Hematopoietic multipotent progenitor cell treated with erythropoietin and hydrocortisone succinate and interleukin-3 and kit ligand, for 17 days (in vitro differentiated cells): Measurements from ENCODE around the gene TLX1.

Experiments
- DNase-seq: peaks from one replicate; pipeline ENCODE4 v3.0.0-alpha.2; 2015; ENCODE audit warnings: low spot score

Gene TLX1

DNA sequence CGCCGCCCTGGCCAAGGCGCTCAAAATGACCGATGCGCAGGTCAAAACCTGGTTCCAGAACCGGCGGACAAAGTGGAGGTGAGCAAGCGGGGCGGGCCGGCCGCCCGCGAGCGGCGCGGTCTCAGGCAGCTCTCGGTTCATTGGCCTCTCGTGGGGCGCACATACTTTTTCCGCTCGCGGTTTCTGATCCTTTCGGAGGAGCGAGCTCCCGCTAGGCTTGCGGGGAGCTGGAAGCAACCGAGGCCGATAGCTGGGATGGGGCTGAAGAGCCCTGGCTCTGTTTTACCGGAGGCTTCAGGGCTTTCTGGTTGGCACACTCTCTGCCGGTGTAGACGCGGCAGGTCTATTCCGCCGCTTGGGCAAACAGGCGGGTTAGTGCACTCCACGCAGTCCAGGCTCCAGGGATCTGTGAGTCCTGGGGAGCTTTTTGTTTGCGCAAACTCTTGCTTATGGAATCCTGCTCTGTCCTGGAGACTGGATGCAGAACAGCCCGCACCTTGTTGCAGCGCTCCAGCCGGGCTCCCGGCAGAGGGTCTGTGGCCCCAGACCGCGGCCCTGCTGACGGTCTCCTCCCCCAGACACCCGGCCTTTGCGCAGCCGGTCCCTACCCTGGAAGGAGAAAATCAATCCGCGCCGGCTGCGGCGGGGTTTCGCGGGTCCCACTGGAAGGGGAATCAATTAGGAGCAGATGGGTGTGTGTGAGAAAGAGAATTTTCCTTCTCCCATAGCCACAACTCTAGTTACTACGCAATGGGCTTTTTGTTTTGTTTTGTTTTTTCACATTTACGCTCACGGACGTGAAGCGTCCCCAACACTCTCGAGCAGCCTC is 3.4 kb downstream of the TLX1 start:
- DNase-seq = no peak

DNA sequence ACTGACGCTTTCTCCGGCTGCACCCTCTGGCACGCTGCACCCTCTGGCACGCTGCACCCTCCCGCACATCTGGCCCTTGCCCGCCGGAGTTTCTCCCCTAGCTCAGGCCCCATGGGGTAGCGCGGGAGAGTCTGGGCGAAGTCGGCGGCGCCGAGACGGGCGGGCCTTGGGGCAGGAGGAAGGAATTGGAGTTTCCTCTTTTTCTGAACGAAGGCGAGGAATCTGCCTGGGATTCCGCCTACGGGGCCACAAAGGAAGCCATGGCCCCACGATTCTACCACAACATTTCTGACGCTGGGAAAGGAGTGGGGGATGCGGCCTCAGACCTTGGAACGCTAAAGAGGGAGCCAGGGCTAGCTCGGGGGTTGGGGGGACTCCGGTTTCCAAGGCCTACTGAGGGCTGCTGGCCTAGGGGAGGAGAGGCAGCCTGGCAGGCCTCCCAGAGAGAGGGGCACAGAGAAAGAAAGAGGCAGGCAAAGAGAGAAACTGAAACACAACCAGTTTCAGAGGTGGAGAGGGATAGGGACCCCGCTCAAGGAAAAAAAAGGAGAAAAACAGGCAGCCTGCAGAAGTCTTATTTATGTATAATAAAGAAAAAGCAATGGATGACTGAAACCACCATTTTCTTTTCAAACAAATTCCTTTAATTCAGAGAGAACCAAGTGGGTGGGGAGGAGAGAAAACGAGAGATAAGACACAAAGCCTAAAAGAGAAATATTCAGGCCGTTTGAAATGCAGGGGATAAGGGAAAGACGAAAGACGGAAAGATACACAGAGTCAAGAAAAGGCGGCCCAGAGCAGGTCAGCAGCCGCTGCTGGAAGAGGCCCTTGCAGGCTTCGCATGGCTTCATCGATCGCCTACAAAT is 4.3 kb downstream of the TLX1 start:
- no peak for DNase-seq

DNA sequence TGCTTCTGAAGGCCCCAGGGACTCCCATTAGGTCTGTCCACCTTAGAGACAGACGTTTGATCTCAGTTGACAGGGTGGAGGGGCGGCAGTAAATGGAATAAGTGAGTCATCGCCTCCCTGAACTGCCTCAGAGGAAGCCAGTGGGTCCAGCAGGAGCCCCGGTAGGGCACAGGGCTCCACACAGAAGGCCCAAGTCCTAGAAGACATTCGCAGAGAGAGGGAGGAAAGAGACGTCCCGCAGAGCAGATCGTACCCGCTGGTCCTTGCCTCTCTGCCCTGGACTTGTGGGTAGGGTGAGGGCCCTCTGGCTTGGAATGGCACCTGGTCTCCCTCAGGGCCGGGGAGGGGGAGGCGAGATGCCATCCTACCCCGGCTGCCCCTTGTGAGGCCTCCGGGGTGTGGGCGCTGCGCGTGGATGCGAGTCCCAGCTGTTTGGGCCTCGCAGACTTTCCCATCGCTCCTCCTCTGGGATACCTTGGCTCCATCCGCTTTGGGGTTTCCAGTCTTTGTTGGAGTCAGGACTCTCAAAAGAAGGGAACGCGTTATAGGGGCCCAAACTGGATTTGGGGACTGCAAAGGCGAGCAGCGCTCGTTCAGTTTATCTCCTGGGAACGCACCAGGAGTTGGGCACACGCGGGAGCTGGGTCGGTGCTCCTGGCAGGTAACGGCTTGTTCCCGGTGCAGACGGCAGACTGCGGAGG is 5.1 kb downstream of the TLX1 start:
- no peak for DNase-seq

DNA sequence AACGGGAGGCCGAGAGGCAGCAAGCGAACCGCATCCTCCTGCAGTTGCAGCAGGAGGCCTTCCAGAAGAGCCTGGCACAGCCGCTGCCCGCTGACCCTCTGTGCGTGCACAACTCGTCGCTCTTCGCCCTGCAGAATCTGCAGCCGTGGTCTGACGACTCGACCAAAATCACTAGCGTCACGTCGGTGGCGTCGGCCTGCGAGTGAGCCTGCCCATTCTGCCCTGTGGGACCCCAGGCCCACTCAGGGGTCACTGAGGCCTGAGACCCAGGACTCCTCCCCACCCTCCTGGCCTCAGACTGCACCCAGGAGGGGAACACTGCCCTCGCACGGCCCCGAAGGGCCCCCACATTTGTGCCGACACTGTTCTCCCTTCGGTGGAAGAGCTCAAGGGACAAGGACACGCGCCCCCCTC is 5.6 kb downstream of the TLX1 start:
- no peak for DNase-seq

DNA sequence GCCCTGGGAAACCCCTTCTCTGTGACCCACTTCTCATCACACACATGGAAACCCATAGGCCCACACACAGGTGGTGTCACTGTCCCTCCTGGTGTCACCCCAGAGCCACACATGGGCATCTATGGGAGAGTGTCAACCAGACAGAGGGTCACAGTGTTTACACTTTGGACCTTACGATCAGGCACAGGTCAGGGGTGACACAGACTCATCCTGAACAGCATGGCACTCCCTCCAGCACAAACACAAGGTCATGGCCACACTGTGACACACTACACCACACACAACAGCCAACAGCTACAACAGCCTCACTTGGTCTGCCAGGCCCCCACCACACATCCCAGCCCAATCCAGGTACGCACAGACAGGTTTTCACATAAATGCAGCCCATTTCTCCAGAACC is 6.2 kb downstream of the TLX1 start:
- DNase-seq = no peak

DNA sequence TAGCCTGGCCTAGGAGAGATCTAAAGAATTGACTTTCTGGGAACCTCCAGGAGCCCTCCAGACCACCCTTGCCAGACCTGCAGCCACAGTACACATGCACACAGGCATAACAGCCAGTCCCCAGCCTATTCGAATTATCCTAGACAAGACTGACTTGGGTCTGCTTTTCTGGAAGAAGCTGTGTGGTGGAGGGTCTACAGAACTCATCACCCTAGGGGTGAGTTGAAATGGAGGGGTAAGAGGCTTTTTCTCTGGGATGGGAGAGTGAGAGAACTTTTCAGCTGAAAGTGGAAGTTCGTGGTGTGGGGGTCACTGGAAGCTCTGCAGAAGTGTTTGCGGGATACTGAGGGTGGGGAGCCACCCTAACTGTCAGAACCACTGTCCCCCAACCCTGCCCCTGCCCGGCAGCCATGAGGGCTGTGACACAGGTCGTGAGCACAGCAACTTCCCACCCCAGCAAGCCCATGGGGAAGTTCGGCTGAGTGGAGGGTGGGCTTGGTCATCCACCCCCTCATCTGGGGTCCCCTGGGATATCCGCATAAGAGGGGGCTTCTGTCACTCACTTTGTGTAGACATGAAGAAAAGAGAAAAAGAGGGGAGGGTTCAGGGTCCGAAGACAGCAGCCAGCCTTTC is 7.8 kb downstream of the TLX1 start:
- DNase-seq = no peak

DNA sequence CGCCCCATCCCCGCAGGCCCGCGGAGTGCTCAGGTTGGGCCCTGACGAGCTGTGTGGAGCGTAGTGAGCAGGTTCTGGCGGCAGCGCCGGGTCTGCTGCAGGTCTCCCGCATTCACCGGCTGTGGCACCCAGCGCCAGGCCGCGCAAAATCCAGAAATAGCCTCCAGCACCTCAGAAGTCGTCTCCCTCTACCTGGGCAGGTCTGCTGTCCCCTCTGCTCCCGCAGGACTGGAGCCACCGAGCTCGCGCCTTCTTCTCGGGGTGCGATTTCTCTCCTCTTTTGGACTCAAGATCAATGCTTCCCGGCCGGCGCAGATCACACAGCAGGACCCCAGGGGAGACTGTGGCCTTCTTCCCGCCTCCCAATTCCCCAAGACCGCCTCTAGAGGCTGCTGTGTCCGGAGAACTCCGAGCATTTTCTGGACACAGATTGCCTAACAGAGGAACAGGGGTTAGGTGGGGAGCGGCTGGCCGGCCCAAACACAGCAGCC is 8.4 kb downstream of the TLX1 start:
- DNase-seq = no peak

DNA sequence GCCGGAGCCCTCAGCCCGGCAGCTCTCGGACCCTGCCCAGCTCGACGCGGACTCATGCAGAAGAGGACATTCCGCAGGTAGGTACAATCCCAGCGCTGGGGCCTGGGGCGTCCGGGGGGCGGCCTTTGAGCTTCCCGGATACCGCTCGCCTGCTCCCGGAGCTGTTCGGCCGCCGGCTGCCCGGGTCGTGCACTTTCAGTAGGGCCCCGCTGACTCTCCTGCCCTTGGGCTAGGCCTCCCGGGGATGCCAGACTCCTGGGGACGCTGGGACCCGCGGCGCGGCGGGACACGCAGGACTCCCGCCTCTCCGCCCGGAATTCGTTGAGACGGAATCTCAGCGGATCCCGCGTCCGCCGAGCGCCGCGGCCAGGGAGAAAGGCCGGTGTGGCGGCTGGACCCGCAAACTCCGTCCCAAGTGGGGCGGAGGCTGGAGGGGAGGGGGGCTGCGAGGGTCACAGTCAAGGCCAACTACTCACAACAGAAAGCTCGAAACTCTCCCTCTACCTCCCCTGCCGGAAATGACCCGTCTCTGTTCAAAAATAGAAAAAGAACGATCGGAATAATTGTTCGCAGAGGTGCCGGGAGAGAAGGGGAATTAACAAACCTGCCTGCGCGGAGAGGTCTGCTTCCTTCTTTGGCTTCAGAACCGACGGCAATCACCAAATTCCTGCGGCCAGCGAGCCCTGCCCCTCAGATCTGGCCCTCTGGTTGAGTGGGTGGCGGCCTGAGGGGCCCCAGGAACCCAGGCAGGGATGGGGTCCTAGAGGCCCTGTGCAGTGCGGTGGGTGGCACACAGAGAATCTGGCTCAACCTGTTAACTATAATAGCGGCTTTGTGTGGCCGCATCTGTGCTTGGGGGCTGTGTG is 9.2 kb downstream of the TLX1 start:
- DNase-seq = no peak

DNA sequence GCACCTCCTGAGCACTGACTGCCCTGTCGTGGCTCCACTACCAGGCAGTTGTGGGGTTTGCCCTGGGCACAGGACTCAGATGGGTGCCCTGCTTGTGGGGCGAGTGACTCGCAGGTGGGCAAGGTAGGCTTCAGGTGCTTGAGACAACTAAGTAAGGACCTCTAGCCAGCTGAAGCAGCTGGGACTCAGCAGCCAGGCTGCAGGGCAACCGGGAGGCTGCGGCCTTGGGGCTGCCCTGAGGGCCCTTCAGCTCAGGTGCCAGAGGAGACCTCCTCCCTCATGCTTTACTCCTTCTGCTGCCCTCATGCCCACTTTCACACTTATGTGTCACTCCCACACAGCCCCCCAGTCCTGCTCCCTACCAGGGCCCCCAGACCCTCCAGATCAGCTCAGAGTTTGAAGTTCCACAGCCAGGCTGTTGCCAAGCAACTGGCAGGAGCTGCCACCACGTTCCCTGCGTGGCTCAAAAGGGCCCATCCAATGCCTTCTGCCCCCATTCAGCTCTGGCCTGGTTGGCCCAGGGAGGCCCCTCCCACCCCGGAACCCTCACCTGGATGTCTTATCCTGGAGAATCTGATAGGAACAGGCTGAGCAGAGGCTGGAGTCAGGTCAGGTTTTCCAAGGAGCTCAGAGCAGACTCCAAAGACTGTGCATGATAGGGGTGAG is 10.0 kb downstream of the TLX1 start:
- no peak for DNase-seq

DNA sequence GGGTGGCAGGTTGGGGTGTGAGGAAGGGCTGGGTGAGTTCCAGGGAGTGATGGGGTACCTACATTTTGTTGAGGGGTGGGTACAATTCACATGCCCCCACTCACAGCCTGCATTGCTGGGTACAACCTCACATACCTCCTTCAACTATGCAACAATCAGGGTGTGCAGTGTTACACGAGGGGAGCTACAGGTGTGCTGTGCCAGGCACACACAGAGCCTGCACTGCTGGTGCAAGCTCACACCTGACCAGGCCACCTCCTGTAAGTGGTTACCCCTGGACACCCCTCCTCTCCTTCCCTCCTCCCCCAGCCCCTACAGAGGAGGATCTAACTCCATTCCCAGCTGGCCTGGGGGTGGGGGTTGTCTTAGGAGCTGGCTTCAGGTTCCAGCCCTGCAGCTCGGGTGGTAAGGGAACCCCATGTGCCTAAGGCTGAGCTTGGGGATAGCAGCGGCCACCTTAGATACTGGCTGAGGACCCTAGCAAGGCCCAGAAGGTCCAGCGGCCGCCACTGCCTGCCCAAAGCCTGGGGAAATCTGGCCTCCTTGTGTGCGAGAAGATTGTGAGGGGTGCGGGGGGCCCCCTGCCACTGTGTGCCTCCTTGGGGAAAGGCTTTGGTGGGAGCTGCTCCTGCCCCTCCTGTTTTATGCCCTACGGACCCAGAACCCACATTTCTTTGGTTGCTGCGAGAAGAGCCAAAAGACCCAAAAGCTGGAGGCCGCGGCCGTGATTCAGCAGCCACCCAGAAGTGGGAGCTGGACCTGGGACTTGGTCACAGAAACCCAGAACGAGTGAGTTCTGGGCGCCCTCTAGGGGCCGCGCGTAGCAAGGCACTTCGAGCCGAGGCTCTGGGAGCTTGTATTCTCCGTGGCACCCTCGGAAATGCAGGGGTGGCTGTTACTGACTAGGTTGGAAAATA is 10.8 kb downstream of the TLX1 start:
- peak; percentile 67 for DNase-seq

DNA sequence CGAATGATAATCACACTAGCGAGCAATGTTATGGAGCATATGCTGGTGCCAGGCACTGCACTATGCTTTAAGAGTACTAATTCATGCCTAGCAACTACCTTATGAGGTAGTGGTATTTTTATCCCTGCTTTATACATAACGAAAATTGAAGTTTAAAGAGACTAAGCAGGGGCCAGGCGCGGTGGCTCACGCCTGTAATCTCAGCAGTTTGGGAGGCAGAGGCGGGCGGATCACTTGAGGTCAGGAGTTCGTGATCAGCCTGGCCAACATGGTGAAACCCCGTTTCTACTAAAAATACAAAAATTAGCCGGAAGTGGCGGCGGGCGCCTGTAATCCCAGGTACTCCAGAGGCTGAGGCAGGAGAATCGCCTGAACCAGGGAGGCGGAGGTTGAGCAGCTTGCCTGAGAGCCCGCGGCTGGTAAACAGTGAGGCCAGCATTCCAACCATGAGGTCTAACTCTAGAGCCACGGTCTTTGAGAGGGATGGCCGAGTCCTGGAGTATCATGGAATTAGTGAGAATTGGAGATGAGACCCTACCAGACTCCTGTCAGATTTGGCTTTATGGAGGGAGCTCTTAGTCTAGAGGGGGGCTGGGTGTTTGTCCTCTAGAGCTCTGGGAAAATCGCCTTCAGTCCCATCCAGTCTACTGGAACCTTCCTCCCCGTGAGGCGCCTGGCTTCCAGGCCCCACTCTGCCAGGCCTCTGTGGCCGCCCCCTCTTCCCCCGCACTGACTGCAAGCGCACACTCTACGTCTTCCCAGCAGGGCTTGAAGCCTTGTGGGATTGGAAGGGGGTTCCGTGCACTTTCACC is 11.6 kb downstream of the TLX1 start:
- no peak for DNase-seq

DNA sequence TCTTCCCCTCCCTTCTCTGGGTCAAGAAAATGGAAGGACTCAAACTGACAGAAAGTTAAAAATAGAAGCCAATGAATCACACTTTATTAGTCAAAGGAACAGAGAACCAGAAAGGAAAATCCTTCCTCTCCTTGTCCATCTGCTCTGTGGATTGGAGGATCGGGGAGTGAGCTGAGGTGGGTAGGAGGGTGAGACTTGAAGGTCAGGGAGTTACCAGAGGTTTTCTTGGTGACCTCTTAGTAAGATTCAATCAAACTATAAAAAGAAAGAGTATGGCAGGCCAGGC is 12.2 kb downstream of the TLX1 start:
- no peak for DNase-seq

DNA sequence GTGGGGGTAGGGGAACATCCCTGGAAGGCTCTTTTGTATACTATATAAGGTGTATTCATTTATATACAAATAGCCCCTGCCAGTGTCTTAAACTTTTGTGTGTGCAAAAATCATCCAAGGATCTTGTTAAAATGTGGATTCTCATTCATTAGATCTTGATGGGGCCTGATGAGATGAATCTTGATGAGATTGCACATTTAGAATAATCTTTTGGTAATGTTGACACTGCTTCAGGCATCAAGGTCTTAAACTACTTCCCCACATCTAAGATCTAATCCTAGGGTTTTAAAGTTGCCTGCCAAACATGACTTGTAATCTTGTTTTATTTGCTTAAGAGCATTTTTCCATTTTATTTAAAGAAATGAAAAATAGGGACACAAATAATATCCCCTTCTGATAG is 13.0 kb downstream of the TLX1 start:
- DNase-seq = no peak

DNA sequence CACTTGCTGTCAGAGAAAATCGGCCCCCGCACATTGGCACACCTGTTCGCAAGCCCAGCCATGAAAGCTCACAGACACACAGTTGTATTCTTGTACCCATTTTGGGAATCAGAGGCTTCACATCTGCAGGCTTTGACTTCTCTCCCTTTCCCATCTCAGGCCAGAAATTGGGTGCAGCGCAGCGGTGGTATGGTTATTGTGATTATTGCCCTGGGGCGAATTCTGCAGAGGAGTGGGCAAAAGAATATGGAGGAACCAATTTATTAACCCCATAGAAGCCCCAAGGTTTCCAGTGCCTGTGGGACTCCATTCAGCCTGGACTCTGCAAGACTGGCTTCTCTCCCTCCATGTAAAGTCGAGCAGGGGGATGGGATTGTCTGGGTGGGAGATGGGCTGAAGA is 14.0 kb downstream of the TLX1 start:
- DNase-seq = no peak

DNA sequence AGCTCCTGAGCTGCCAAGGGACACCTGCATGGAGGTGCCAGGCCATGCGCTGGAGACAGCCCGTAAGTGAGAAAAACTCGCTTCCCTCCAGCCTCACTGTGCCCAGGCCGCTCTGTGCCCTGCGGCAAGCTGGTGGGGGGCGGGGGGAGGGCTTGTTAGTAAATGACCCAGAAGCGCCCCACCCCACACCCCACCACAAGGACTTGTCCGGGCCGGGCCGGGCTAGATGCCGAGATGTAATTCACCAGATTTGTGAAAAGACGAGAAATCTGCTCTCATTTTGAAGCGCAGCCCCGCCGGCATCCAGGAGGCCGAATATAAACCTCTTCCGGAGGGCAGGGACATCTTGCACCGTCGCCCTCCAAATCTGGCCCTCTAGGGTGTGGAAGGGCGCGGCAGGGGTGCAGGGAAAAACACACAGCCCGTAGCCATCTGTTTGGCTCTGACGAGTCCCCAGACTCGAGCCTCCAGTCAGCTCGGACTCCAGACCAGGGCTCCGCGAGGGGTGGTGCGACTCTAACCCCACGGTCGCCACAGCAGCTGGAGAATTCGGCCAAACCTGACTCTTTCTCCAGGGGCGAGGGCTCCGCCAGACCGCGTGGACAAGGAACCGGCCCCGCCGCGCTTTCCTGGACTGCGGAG is 14.8 kb downstream of the TLX1 start:
- no peak for DNase-seq

DNA sequence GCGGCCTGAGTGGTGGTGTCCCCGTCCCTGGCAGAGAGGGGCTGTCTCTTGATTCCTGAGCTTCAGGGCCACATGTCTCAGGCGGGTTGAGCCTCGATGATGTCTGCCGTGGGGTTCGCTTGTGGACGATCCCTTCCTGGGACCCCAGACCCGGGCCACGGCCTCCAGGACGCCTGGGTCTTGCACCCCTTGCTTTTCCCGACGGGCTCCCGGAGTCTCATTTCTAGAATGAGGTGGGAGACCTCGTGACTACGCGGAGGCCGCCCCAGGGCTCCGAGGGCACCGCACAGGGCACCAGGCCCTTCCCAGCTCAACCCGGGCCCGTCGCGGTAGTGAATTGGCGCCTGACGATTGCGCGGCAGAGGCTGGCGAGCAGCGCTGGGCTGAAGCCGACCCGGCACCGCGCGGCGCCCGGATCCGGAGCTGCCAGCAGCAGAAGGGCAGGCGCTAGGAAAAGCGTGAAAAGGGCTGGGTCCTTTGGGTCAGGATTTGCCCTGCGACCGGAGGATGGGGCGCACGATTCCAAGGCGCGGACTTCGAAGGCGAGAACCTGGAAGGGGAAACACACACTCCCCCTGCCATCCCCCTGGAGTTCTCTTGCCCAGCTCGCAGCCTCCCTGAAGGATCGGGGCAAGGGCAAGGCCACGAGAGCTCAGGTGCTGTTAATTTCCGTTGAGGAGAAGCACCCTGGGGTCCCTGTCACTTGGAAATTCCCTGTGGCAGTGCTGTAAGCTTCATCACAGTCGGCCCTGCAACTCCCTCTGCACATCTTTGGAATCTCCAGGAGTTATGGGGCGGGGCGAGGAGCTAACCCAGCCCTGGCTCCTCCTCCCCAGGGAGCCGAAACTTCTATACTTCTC is 15.5 kb downstream of the TLX1 start:
- DNase-seq = no peak

DNA sequence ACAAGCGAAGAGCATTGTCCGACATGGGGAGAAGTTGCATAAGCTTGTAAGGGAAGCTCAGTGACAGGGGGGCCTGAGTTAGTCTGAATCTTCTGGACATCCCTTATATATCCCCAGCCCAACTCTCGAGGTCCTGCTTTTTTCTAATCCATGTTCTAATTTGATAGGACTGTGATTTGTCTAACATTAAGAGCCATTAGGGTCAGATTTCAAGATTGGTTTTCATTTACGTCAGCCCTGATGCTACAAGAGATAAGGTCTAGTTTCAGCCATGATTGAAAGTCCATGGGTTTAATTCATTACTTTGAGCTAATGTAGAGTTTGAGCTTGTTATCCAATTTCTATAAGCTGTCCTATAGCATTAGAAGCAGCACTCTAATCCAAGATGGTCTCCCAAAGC is 20.3 kb downstream of the TLX1 start:
- no peak for DNase-seq
